Effector CD4-positive, alpha-beta T cell (primary cell): ENCODE data around the gene TFR2.

Source experiments
- DNase-seq: peaks from one replicate; pipeline ENCODE4 v3.0.0-alpha.2; 2020

Gene TFR2

DNA sequence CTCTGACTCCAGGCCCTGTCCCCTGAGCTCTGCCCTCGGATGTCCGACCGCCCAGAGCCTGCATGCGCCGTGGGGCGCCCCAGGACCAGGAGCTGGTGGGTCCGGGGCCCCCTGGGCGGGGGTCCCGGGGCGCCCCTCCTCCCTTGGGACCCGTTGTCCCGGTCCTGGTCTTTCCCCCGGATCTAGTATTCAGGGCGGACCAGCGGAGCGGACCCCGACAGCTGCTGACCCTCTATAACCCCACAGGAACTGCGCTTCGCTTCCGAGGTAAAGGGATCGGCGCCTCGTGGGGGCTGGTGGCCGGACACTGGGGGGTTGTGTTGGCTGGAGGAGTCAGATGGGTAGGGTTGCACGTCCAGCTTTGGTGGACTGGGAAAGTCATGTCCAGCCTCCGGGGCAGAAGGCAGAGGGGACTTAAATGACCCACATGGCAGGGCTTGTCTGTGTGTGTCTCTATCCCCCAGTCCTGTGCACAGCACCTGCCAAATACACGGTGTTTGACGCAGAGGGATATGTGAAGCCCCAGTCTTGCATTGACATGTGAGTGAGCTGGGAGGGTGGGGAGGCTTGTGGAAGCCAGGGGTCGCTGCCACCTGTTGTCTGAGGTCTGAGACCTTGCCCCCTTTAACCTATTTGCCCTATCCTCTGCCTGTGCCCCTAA is 28.5 kb downstream of the TFR2 start:
- no peak for DNase-seq

DNA sequence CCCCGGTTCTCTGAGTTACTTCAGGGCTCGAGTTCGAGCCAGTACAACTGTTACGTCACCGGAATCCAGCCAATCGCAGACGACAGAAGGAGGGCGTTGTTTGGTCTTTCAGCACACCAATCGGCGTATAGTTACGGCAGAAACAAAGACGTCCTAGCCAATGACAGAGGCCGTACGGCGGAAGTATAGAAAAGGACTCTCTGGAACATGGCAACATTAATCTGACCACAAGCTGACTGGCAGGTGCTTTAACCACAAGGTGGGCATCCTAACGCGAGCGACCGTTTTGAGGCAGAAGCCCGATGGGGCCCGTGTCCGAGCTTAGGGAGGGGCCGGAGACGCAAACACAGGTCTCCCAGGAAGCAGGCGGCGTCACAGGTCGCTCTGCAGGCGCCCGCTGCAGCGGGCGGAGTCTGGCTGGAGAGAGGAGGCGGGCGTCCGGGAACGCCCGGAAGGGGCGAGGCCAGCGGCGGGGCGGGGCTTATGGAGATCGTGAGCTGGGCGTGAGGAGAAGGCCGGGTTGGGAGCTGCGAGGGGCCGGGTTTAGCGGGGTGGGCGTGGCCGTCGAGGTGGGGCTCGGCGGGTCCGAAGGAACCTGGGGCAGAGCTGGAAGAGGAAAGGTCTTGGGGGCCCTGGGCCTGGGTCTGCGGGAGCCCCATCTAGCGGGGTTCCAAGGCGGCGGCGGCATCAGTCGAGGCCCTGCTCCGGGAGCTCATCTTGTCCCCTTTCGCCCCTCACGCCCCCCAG is 29.2 kb downstream of the TFR2 start, which contains the start of gene MOSPD3:
TSS of gene MOSPD3 (plus strand) at position 558 of the 747 bp plus-strand sequence. CDS start 252 bp downstream, outside the sequence.
- peak; percentile 95 for DNase-seq

DNA sequence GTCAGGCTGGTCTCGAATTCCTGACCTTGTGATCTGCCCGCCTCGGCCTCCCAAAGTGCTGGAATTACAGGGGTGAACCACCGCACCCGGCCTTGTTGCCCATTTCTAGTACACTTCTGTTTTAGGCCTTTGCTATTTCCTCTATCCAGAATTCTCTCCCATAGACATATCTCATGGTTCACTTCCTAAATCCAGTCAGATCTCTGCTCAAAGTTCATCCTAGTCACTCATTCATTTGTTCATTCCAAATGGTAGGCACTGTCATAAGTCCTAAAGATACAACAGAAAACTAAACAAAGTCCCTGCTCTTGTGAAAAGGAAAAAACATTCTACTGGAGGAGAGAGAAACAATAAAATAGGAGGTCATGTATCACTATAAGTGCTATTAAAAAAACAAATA is 31.4 kb downstream of the TFR2 start:
- DNase-seq: no peak

DNA sequence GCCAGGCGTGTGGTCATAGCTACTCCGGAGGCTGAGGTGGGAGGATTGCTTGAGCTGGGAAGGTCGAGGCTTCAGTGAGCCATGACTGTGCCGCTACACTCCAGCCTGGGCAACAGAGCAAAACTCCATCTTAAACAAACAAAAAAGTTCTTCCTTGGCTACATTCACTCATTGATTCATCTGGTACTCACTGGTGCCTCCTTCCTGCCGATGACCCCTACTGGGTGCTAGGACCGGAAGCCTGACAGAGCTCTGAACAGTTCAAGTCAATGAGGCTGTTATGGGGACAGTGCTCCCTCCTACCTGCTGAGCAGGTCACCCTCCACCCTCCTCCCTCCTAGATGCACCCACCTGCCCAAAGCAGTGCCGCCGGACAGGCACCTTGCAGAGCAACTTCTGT is 34.2 kb downstream of the TFR2 start:
- no peak for DNase-seq

DNA sequence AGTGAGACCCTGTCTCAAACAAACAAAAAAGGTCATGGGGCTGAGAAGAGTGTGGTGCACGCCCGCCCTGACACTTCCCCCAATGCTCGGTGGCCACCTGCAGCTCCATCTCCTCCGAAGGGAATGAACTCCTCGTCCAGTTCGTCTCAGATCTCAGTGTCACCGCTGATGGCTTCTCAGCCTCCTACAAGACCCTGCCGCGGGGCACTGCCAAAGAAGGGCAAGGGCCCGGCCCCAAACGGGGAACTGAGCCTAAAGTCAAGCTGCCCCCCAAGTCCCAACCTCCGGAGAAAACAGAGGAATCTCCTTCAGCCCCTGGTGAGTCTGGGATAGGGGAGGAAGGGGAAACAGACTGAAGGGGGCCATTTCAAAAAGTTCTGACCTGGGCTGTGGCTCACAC is 35.0 kb downstream of the TFR2 start:
- DNase-seq: no peak

DNA sequence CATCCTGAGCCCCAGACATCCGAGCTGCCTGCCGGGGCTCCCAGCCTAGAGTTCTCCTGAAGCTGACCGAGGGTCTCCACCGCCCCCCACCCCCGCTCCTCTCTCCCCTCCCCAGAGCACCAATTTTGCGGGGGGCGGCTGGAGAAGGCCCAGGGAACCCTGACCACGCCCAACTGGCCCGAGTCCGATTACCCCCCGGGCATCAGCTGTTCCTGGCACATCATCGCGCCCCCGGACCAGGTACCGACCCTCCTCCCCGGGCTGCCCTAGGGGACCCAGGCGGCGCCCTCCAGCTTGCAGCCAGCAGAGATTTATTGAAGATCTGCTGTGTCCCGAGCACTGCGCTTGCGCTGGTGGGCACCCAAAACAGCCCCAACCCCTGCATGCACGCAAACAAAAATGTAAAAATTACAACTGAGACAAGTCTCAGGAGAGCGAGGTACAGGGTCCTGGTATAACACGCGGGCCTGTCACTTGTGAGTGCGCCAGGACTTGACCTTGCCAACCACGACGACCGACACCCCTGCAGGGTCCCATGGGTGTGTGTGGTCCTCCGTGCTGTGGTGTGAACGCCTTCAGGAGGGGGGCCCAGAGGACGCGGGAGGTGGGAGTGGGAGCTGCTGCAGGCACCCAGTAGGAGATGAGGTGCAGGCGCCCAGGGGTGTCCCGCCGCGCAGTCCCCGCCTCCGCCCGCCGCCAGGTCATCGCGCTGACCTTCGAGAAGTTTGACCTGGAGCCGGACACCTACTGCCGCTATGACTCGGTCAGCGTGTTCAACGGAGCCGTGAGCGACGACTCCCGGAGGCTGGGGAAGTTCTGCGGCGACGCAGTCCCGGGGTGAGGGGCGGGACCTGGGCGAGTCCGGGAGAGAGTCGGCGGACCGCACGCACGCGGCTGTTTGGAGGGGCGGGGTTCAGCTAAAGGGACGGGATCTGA is 36.1 kb downstream of the TFR2 start:
- no peak for DNase-seq

DNA sequence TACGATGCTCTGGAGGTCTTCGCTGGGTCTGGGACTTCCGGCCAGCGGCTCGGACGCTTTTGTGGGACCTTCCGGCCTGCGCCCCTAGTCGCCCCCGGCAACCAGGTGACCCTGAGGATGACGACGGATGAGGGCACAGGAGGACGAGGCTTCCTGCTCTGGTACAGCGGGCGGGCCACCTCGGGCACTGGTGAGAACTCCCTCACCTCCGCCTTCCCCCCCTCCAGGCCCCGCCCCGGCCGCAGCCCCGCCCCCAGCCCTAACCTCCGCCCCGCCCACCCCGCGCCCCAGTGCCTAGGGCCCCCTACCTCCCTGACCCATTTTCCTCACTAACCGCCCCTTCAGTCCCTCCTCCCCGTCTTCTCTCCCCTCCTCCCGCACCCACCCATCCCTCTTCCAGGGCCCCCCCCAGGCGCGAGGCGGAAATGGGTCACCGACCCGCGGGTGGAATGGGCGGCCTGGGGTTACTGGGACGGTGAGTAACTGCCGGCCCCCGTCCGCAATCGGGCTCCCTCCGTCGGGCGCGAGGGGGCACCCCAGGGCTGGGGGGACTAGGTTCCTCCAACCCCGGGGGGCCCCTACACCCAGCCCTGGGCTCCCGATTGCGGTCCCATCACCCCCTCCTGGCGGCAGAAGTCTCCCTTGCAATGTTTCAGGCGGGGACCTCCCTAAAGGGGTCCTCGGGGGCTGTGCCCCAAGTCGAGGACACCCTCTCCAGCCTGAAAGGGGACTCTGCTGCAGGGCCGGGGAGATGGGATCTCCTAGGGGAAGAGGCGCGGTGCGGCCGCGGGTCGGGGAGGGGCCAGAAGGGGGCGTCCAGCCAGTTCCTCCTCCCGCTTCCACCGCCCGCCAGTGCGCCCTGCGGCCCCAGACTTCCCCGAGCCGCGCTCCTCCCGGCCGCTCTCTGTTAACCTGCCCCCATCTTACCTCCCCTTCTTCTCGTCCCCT is 37.0 kb downstream of the TFR2 start:
- DNase-seq: peak; percentile 62

DNA sequence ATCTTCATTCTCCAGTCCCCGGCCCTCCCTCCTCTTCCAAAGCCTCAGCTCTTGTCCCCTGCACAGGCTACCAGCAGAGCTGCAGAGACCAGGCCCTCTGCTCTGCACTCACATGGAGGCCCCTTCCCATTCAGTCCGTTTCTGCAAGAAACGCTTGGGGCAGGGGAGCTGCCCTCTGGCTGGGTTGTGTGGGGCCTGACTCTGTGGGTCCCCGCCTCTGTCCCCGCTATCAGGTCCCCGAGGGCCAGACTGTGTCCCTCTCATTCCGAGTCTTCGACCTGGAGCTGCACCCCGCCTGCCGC is 37.7 kb downstream of the TFR2 start:
- DNase-seq: no peak

DNA sequence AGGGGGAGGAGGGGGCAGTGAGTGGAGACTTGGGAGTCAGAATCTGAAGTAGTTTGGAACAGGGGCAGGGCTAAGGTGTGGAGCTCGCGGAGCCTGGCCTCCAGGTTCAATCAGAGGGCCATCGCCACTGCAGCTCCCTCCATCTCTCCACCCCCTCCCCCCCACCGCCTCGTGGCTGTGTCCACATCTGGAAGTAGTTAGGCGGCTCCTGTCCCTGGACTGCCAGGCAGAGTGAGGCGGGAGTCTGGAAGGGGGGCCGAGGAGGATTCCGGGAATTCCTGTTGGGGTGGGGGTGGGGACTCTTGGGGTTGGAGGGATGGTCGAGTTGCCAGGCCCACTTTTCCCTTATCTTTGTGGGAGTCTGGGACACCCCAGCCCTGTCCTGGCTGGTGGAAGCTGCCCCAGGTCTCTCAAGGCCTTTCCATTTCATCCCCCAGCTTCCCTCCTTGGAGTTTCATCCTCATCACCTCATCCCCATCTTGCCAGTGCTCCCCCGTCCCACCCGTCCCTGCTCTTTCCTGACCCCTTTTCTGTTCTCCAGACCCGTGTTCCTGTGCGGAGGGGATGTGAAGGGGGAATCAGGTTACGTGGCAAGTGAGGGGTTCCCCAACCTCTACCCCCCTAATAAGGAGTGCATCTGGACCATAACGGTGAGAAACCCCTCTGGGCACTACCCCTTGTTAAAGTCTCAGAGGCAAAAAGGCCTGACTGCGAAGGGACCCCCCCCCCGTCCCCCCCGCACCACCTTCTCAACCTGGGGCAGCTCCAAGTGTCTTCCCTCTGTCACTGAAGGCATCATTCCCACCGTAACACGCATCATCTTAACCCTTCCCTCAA is 38.2 kb downstream of the TFR2 start:
- no peak for DNase-seq

DNA sequence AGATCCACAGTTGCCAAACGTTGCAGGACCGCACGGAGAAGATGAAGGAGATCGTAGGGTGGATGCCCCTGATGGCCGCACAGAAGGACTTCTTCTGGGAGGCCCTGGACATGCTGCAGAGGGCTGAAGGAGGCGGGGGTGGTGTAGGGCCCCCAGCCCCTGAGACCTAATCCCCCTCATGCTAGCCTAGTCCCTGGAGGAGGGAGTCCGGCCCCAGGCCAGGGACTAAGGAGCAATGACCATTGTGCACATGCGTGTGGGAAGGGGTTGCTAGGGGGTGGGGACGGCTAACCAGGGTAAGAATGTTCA is 40.7 kb downstream of the TFR2 start:
- no peak for DNase-seq

DNA sequence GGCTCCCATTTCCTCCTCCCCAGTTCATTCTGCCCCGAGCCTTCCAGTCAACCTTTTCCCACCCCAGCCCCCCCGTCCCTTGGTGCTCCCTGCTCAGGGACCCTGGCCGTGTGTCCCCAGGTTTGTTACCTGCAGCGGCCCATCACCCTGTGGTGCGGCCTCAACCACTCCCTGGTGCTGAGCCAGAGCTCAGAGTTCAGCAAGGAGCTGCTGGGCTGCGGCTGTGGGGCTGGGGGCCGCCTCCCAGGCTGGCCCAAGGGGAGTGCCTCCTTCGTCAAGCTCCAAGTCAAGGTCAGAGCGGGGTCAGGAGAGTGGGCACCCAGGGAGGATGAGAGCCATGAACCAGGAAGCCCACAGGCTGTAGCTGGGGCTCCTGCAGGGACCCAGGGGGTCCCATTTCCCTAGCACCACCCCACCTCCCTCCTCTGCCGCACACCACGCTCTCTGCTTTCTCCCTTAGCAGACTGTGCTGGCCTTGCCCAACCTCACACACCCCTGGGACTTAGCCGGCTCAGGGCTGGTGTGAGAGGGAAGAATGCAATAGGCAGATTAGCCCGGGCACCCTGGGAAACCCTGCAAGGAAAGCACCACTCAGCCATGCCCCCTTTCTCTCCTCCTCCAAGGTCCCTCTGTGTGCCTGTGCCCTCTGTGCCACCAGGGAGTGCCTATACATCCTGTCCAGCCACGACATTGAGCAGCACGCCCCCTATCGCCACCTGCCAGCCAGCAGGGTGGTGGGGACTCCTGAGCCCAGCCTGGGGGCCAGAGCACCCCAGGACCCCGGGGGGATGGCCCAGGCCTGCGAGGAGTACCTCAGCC is 41.2 kb downstream of the TFR2 start:
- DNase-seq: no peak

DNA sequence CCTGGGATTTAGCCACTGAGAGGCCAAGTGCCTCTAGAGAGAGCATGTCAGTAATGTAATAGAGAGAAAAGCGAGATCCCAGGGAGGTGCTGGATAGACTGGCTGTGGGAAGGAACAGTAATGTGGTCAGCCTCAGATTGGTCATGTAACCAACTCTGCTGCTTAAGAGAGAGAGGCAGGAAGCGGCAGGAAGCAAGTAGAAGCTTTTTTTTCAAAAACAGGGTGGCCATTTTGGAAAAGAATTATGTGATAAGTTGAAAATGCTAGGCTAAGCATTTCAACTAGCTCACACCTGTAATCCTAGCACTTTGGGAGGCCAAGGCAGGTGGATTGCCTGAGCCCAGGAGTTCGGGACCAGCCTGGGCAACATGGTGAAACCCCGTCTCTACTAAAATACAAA is 42.9 kb downstream of the TFR2 start:
- no peak for DNase-seq

DNA sequence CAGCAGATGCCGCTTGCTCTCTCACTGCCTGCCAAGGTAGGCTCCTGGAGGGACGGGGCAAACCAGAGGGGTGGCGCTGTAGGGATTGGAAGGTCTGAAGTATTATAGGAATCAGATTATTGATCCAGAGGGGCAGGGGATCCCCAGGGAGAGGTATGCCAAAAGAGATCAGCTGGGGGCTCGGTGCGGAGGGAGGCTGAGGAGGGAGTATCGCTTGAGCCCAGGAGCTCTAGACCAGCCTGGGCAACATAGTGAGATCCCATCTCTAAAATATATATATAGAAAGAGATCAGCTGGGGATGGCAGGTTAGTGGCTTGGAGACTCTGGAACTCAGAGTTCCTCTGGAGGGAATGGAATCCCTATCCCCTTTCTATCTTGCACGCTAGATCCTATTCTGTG is 46.2 kb downstream of the TFR2 start:
- no peak for DNase-seq

DNA sequence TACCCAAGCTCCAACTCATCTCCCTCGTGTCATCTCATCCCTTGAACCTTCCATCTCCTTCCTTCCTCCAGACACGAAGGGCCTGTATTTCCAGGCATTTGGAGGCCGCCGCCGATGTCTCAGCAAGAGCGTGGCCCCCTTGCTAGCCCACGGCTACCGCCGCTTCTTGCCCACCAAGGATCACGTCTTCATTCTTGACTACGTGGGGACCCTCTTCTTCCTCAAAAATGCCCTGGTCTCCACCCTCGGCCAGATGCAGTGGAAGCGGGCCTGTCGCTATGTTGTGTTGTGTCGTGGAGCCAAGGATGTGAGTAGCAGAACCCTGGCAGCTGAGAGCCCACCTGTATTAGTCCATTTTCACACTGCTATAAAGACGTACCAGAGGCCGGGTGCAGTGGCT is 49.8 kb downstream of the TFR2 start:
- no peak for DNase-seq

DNA sequence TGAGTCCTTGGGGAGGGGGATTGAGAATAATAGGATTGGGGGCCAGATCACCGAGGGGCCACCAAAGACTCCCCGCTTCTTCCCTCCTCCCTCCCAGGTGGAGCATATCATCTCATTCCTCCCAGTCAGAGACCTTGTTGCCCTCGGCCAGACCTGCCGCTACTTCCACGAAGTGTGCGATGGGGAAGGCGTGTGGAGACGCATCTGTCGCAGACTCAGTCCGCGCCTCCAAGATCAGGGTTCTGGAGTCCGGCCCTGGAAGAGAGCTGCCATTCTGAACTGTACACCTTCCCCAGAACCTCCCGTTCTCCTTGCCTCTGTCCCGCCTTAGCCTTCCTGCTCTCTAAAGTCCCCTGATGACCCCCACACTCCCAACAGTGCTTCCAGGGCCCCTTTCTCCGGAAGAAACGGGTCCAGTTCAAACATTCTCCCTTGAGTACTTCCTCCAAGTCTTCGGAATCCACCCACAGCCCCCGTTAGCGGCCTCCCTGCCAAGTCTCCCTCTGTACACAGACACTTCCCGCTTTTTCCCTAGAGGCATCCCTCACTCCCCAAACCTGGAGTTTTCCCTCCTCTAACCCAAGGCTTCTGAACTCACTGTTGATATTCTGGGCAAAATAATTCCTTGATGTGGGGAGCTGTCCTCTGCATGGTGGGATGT is 51.1 kb downstream of the TFR2 start:
- DNase-seq: no peak

DNA sequence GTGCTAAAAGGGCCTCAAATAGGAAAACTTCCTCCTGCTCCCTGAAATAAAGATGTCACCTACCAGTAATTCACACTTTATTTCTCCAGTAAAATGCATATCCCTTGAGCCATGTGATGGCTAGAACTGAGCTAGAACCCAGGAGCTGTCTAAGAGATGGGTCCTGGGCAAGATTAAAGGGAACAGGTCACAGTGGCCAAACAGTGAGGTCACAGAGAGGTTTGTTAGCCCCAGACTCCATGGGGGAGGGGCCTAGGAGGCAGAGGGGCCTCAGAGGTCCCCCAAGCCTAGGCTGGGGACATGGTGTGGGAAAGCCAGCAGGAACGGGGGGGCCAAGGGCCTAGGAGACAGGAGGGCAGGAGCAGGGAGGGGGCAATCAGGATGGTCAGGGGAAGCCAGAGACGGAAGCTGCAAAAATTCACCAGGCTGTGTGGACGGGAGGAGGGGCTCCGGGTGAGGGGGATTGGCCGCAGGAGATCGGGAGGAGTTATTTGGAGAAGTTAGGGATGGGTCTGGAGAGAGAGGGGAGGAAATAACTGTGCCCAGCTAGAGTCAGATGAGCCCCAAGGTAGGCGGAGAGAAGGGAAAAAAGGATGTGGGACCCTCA is 51.9 kb downstream of the TFR2 start:
- no peak for DNase-seq

DNA sequence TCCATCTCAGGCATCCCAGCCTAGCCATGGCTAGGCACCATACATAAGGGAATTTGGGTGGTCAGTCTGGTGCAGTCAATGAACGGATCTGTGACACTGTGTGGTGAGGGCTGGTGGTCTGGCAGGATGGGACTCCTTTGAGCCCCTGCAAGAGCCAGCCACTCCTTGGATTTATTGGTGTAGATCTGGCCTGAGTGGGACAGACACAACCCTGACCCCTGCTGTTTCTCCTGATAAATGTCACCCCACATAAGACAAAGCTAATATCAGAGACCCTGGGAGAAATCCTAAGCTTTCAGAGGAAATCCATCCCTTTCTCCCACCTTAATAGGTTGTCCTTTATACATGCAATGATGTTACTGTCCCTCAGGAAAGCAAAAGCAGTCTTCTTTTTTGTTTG is 52.9 kb downstream of the TFR2 start:
- DNase-seq: no peak

DNA sequence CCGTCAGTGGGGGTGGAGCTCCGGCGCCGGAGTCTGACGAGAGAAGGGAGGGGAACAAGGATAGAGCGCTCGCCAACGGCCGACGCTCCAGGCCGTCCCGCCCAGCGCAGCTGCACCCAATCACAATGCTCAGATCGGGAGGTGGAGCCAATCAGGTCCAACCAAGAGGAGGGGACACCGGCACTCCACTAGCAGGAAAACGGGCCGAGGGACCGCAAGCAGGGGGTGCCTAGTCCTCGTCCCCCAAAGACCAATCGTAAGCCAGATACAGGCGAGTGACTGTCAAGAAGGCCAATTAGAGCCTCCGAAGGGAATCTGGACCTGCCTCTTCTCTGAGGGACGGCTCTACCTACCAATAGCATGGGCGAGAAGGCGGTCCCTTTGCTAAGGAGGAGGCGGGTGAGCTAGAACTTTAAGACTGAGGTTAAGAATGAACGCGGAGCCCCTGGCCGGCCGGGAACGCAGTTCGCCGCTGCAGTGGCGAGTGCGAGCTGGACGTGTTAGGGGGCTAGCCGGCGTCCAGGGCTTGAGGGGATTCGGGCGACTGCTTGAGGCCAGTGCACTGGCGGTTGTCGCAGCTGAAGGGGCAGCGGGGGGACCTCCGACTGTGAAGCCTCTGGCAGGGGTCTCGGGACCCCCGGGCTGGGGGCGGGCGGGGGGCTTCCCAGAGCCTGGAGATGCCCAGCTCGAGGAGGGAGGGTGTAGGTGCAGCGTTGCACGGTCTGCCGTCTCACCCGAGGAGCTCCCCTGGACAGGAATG is 54.9 kb downstream of the TFR2 start, which contains the start of gene FBXO24:
TSS of gene FBXO24 (plus strand) at position 63 of the 760 bp plus-strand sequence. CDS start at position 361, 298 bp downstream.
- DNase-seq: peak; percentile 99
